A673 (cell line): Measurements from ENCODE around the gene CDH23.

Experiments used
- CTCF ChIP-seq: fragments of 300-800, 200-600 bp; sonication (generic); conservative IDR thresholded peaks from 2 replicates; pipeline ENCODE4 v1.5.1; 2017; ENCODE audit warnings: low read depth, mild to moderate bottlenecking, antibody characterized with exemption, low read length, moderate library complexity, mixed read lengths
- EZH2 ChIP-seq: fragments of 200-600 bp; sonication (generic); IDR thresholded peaks from 2 replicates; pipeline ENCODE4 v1.6.1; 2017; ENCODE audit warnings: borderline replicate concordance, low read depth, mild to moderate bottlenecking, mixed read lengths, antibody characterized with exemption, low read length; ENCODE audit not compliant: poor library complexity, severe bottlenecking

DNA sequence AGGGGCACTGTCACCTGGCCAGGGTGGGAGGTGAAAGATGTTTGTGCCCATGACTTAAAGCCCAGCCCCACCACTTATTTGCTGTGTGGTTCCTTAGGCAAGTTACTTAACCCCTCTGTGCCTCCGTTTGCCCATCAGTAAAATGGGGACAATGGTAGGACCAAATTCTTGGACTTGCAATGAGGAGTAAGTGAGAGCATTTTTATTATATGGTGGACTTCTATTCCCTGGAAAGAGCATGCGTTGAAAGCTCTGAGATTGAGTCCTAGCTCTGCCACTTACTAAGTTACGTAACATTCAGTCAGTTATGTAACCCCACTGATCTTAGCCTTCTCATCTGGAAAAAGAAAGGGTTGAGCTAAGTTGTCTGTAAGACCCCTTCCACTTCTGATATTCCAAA, 357.8 kb downstream of the CDH23 start:
- TF ChIP-seq EZH2: no peak
- no peak for TF ChIP-seq CTCF
